Epithelial cell of proximal tubule (primary cell): ENCODE data around the gene COL25A1. TPM values are rescaled to one million over a fixed set of nuclear protein-coding genes. Genes with fewer than 3 reads are reported as not detected.

Experiments used
- DNase-seq: peaks from one replicate; pipeline ENCODE4 v3.0.0-alpha.2; 2011; ENCODE audit warnings: low read depth
- H3K4me3 ChIP-seq: 2 replicates; pipeline ENCODE4 v1.5.1; 2011; ENCODE audit warnings: low read depth, mild to moderate bottlenecking, low read length
- total RNA-seq: library from RNA; depleted of rRNA; stranded (reverse); fragments of >200 nt; gene quantifications from 2 replicates; pipeline ENCODE4 v1.2.3, GENCODE V29; 2015
- TF ChIP-seq, protein P1 (sequence below): conservative IDR thresholded peaks from 2 replicates; pipeline ENCODE4 v1.5.1; 2012; ENCODE audit warnings: low read depth, mild to moderate bottlenecking, low read length

Gene COL25A1
- total RNA-seq, 1 donor from 2014 or later: 0.46 TPM

GRCh38 chr4:109037026-109037425 is 265.4 kb downstream of the COL25A1 start:
- TF ChIP-seq, protein P1, sequence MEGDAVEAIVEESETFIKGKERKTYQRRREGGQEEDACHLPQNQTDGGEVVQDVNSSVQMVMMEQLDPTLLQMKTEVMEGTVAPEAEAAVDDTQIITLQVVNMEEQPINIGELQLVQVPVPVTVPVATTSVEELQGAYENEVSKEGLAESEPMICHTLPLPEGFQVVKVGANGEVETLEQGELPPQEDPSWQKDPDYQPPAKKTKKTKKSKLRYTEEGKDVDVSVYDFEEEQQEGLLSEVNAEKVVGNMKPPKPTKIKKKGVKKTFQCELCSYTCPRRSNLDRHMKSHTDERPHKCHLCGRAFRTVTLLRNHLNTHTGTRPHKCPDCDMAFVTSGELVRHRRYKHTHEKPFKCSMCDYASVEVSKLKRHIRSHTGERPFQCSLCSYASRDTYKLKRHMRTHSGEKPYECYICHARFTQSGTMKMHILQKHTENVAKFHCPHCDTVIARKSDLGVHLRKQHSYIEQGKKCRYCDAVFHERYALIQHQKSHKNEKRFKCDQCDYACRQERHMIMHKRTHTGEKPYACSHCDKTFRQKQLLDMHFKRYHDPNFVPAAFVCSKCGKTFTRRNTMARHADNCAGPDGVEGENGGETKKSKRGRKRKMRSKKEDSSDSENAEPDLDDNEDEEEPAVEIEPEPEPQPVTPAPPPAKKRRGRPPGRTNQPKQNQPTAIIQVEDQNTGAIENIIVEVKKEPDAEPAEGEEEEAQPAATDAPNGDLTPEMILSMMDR: no peak
- DNase-seq: no peak
- no peak overlapping the region for H3K4me3 ChIP-seq

DNA sequence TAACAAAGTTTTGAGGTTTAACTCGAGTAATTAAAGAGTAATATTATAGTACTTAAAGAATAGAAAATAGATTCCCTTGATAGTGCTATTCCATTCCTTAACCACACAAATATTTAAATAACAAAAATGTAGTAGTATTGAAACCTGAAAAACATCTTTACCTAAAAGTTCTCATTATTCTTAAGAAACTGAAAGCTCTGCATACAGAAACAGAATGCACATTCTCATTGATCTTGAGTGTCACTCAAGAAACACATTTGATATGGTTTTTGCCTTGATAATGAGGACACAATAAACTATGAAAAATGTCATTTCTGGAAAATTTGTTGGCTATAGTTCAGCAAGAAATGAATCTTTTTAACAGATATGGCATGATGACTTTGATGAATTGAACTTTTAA is 268.5 kb downstream of the COL25A1 start:
- TF ChIP-seq, protein P1: no peak
- DNase-seq: no peak
- no peak overlapping the region for H3K4me3 ChIP-seq

DNA sequence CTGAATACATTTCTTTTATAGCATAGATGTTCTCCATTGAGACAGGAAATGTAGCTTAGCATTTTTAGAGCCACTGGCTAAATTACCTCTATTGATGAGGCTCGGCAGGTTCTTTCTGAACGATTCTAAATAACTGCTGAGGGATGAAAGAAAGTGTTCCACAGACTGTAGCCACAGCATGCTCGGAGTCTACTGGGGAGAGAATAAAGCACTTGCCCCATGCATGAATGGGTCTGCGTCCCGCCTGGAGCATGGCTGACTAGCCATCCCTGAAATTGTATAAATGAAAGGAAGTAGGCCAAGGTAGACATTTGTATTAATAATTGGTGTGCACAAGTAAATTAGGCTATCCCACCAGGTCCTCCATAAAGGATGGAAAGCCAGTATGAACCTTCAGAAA is 269.8 kb downstream of the COL25A1 start:
- H3K4me3 ChIP-seq: no peak overlapping the region
- no peak for DNase-seq
- TF ChIP-seq, protein P1: no peak

DNA sequence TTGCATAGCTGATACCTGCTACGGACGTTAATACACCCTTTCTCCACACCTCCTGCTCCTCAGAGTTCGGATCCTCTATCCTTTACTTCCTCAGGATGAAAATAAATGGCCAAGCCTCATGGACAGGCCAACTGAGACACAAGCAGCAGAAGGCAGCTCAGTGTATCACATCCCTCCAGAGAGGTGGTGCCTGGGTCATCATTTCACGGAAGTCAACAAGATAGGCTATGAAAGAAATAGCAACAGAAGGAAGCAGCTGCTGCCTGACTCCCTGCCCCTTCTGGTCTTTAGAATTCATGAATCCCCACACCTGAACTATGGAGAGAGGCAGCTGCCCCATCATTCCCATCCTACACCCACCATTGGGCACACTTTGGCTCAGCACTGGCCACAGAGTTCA is 272.5 kb downstream of the COL25A1 start:
- no peak for DNase-seq
- no peak overlapping the region for H3K4me3 ChIP-seq
- TF ChIP-seq, protein P1: no peak

DNA sequence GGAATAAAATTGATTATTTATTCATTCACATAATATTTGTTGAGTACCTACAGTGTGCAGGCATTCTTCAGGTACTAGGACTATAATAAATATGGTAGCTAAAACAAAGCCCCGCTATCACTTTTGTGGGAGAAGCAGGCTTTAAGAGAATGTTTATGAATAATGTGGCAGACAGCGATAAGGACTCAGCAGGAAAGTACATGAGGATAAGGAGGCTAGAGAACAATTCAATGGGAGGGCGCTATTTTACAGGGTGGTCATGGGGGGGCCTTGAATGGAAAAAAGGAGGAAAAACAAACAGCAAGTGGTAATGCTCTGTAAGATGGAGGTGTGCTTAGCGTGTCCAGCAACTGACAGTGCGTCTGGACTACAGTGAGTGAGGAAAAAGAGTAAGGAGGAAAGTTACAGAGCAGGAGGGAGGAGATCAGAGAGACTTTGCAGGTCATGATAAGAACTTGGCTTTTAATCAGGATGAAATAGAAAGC is 275.4 kb downstream of the COL25A1 start:
- H3K4me3 ChIP-seq: no peak overlapping the region
- no peak for DNase-seq
- TF ChIP-seq, protein P1: no peak

- DNase-seq: no peak
- TF ChIP-seq, protein P1: no peak
- H3K4me3 ChIP-seq: no peak overlapping the region
Measured at GRCh38 chr4:109026588-109026987, 275.9 kb downstream of the COL25A1 start.

DNA sequence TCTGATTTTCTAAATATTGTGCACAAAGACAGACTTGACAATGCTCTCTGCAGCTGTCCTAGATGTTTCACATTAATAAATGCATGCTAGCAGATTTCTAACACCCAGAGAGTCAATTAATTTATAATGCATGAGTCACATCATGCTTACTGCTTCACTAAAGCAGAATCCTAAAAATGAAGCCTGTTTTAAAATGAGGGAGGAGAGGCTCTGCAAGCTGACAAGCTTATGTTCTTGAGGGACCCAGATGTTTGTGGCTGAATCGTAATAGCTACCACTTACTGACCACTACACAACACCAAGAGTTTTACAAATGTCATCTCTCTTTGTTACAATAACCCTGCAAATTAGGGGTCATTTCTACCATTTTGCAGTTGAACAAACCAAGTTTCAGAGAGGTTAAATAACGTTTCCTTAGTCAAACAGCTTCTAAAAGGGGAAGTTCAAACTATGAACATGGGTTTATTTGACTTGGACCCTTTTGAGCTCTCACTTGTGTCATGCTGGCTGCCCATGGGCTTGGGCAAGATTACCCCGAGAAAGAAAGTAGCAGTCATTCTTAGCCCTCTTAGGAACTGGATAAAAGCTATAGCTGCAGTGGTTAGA is 276.9 kb downstream of the COL25A1 start:
- no peak for DNase-seq
- H3K4me3 ChIP-seq: no peak overlapping the region
- TF ChIP-seq, protein P1: no peak
